Cerebellar nuclear complex (tissue), 1 donor: ENCODE measurements around the gene NUCB2.

Experiments used
- DNase-seq, 2 experiments: peaks; one replicate each; lab custom pipeline; 2025; lab: John Stamatoyannopoulos, UW

Gene NUCB2

DNA sequence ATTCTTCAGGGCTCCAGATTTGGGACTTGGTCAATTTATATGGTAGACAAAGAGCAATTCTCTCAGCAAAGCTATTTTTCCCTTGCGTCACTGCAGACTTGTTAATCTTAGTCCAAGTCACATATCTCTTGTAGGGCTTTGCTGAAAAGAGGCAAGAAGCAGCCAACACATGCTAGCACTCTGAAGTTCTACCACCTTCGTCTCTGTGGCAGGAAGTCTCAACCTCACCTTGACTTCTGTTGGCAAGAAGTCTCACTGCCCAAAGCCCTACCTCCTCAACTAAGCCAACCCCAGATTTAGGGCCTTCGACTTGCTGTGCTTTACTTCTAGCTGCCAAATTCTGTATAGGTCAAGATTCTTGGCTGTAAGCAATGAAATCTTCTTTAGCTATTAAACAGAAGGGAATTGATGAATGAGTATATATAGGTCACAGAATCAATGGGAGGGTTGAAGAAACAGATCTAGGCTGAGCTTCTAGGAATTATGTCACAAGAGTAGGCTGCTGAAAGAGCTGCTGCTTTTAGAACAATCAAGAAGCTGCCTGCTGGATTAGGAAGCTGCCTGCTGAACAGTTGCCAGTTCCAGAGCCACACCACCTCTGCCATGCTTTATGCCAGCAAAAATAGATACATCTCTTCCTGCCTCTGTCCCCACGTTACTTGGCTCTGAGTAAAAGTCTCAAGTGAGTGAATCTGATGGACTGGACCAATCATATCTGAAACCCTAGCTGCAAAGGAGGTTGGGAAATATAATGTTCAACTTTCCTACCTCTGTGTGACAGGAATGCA lies 57.5 kb downstream of the NUCB2 start:
- no peak for DNase-seq

DNA sequence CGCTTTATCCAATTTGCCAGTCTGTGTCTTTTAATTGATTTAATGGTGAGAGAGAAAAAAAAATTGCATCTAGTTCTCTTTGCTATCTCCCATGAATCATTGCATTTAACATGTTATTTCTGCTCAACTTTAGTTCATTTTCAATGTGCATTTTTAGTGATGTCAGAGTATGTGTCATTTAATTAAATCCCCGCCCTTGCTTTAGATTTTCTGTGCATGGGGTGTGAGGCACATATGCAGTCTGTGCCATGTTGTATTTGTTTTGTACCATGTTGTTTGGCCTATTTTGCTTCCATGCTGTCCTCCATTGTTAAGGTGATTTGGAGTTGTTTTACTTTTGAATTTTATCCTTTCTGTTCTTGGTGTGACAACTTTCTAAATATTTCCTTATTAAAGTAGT lies 66.7 kb downstream of the NUCB2 start:
- no peak for DNase-seq

DNA sequence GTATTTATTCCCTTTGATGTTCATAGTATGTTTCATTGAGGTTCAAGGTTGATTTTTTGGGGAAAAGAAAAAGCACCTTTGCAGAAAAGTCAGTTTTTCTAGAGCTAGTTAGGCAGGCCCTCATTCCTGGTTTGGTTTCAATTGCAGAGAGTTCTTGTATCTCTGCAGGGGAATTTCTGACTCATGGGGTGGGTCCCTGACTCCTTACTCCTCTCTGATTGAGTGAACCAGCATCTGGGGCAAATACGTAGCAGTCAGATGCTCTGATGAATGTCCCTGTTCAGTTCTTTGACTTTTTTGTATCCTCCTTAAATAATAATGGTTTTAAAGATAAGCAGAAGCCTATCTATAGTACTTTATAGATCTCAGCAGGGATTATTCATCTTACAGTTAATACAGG lies 67.4 kb downstream of the NUCB2 start:
- no peak for DNase-seq

DNA sequence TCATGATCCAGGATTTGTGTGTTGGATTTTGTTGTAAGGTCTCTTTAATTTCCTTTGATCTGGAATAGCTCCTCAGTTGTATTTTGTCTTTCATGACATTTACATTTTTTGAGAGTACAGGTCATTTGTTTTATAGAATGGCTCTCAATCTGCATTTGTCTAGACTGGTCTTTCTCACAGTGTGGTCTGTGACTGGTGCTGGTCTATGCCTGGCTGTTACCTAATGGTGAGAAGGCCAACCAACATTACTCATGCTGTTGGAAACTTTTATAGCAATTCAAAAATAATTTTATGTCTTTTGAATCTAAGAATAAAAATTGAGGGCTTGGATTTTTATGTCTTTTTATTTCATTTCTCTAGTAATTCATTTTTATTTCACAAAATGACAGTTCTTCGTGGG lies 71.1 kb downstream of the NUCB2 start:
- no peak for DNase-seq

DNA sequence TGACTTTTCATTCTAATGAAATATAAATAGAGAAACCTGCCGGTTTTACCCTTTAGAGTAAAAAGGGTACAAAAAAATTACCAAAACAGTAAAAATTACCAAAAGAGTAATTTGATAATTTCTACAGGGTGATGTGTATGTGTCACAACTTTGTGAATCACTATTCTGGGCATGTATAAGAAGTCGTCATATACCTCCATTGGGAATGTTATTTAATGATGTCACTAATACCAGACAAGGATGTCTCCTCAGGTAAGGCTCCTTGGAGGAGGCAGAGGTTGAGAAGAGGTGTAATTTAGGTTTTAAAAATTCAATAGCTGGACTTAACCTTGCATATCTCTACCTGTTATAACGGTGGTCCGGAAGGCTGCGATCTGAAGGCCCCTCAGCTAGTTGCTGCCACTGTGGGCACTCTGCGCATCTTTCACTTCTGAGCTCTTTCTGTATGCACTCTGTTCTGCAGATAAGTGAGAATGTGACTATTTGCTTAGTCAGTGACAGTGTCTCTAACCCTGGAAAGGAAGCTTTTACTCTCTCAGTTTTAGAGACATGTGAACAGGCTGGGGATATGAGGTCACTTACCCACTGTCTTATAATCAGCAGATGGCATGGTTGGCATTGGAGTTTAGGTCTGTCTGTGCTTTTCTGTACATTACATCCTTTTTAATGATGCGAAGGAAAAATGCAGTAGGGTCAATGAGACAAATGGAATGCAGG lies 74.1 kb downstream of the NUCB2 start:
- no peak for DNase-seq

DNA sequence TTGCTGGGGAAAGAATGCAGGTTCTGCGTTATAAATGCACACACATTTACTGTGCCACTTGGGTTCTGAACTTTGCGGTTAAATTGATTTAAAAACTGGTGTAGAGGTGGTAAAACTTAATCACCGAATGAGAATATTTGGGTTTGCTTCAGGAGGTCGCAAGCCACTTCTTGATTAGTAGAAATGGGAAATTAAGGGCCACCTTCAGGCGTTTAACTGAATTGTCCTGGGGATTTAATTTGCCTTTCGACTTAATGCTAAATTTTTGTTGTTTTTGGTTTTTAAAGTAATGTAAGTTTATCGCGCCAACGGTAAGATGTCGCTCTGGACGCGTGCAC lies 74.6 kb downstream of the NUCB2 start:
- no peak for DNase-seq

DNA sequence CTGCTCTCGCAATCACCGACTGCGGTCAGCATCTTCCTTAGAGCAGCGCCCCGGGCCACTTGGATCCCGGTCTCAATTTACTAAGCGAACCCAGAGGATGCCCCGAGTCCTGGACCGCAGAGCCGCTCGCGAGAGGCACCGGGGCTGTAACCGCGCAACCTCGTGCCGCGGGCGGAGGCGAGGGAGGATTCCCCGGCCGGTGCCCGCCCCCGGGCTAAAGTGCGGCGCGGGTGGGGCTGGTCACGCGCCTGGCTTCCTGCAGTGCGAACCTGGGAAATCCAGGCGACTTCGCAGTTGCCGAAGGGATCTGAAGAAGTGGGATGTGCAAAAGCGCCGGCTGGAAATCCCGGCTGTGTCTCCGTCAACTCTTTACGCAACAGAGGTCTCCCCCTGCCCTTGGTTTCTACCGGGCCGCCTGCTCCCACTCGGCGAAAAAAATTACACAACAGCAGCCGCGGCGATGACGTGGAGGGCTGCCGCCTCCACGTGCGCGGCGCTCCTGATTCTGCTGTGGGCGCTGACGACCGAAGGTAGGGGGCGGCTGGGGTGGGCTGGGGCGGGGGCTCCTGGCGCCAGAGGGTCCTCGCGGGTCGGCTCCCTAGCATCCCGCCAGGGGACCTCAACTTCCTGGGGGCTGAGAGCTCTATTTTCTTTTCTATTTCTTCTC lies 75.1 kb downstream of the NUCB2 start, which contains the start of gene NCR3LG1:
NCR3LG1 (plus strand) TSS at position 291 of the 667 bp plus-strand sequence; CDS start at position 461, 170 bp downstream.
- peak in 1 of 2 experiments; percentile 43 for DNase-seq

DNA sequence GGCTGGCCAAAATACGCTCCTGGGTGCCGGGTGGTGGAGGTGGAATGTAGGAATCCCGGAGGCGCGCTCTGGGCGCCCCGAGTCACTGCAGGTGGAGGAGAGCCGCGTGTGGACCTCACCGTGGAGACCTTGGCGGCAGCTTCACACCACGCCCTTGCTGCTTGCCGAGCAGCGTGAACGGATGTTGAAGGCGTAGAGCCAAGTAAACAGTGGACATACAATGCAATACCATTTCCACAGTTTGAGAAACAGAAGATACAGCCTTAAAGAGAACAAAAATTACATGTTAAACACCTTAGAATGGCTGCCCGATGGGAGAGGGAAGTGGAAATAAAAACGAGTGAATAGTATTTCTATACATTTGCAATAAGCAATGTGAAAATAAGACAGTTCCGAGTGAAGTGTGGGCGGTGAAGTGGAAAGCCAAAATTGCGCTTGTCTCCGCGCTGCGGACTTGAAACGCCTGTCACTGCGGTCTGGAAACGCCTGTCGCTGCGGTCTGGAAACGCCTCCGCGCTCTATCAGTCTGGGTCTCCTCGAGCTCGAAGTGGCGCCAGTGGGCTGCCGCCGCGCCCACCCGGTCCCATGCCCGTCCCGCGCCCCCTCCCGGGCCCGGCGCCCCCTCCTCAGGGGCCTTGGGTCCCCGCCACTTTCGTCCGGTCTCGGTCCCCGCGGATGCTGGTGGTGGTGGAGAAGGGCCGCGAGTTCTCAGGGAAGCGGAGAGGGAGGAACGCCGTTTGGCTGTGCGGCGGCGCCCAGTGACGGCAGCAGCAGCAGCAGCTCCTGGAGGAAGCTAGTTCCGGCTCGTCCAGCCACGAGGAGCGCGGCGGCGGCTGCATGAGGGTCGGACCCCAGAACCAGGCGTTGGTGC lies 76.6 kb downstream of the NUCB2 start:
- DNase-seq = peak in 1 of 2 experiments; percentile 62

DNA sequence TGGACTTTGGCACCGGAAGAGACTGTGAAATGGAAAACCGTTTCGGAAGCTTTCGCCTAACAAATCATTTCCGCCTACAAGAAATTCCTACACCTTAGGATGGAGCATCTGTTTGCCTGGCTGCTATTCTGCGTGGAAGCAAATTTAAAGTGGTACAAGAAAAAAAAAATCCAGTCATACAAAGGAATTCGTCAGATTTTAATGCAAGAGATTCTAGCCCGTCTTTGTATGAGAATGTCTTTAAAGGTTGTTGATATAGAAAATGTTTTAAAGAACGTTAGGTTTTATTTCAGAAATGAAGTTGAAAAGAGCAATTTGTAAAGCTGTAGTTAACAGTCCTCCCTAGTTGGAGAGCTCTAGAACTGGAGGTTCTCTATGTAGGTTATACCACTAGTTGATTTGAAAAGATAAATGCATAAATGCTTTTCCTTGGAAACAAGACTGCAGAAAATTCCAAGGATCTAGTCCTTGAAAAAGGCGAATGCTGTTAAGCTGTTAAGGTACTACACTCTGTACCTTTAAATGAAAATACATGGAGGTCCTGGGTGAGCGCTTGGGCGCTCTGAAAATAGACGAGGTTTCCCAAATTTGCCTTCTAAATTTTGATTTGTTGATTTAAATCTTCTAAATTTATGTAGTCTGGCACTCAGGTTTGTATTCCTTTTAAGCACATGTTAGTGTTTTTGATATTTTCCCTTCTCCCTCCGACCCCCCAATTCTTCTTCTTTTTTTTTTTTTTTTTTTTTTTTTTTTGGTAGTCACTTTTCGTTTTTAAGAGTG lies 77.5 kb downstream of the NUCB2 start:
- DNase-seq = peak in 1 of 2 experiments; percentile 62

DNA sequence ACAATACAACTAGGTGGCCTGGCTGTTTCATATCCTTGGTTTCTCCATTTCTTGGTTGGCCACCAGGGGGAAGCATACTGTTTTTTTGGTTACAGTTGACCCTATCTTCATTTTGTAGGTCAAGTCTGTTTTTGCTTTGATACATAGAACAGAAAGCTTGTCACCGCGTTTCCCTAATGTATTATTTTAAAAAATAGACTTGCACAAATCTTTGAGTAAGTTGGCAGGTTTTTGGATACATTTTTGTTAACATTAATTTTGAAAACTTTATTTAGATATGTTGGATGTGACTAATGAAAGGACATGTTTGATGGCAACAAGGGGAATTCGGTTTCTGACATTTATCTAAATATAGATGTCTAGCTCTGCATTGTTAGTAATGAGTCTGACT lies 78.1 kb downstream of the NUCB2 start:
- DNase-seq = peak; percentile 41 to 75

DNA sequence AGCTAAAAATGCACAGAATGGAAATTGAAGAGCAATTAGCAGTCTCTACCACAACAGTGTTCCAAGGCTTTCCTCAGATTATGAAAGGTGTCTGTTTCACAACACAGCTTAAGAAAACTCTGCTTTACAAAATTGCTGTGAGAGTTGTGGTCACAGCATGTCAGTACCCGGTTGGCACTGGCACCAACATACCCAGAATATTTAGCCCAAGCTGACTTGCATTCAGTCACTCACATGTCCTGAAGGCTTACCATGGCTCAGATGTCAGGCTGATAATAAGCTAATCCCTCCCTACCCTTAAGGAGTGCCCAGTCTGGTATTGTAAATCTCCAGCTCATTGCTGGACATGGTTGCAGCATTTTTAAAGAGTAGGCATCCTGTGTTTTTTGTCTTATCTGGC lies 90.0 kb downstream of the NUCB2 start:
- no peak for DNase-seq

DNA sequence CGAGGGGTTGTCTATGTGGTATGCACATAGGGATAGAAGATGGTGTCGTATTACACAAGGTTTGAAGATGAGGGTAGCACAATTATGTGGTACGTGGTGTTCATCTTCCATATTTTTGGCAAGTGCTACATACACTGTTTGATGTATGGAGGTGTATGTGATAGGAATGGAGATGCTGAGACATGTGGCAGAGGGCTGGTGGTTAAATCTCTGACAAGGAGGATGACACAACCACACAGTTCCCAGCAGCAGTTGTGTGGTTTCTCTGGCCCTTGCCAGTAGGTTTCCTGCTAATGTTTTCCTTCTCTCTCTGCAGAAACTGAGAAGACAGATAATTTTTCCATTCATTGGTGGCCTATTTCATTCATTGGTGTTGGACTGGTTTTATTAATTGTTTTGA lies 92.0 kb downstream of the NUCB2 start:
- no peak for DNase-seq

DNA sequence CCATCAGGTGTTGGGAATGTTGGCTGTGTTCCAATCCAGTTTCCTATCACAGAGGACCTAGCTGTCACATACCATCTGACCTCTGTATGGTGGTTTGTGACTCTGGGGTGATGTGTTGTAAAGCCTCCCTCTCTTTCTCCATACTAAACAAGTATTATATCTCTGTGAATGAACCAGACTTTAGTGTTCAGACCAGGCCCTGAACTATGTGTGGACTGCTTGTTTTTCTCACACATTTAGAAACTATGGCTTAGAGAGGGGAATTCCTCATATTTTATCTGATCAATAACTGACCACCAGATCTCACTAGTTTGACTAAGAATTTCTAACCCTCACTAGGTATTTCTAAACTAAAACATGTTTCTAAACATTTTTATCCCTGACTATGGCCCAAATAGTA lies 92.6 kb downstream of the NUCB2 start:
- DNase-seq = no peak

DNA sequence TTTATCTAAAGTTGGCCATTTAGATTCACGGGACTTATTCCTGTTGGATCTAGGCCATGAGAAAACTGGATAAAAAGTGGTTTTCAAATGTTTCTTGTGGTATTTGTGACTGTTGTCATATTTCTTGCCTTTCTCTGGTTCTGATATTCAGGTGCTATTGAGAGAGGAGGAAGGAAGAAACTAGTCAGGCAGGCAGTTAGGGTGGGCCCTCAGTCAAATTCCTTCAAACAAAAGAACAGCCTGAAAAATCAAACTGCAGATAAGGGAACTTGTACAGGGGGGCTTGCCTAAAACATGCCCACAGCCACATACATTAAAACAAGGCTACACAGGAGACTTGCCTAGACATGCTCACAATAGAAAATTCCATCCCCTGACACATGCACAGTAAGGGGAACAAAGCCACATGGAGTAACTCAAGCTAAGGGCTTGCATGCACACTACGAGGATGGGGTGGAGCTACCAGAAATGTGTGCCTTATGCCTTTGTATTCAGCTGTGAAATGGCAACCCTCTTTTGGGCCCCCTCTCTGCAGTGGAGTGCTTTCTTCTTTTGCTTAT lies 93.2 kb downstream of the NUCB2 start:
- no peak for DNase-seq

DNA sequence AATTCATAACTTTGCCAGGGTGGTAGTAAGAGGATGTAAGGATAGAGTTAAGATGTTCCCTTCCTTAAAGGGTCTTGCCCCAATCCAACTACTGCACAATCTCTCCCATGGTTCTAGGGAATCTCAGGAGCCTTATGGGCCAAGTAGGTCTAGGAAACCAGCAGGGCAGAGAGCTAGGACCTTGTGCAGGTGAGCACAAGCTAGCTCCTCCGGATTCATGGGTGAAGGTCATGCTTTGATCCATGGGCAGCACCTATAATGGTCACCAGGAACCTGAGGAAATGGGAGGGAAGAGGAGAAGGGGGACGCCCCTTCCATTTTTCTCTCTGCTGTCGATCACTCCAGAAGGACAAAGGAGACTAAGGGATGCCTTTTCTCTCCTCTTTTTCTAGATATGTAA lies 95.1 kb downstream of the NUCB2 start:
- no peak for DNase-seq

DNA sequence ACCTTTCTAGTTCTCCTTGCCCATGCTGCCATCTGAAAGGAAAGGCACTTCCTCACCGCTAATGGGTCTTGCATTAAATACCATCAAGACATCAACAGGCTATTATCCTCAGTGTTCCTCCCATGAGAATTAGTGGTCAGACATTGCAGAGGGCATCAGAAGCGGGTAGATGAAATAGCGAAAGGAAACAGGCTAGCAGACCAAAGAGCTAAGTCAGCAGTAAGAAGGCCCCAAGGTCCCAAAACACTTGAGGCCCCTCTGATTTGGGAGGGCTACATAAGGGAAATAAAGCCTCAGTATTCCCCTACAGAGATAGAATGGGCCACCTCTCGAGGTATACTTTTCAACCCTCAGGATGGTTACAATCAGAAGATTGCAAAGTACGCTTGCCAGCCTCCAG lies 99.0 kb downstream of the NUCB2 start:
- DNase-seq = no peak

DNA sequence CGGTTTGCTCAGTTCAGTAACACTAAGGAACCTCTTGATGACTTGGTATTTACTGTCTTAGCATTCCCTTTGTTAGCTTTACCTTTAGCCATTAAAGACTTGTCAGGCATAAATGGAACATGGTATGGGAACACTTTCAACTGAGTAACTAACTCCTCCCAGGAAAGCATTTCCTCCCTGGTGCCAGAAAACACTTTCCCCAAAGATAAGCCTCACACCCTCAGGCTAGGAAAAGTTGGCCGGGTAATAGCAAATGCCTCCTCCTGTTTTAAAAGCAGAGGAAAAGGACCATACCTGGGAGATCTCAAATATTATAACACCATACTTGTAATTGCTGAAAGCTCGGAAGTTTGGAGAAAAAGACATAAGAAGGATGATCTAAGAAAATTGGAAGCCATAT lies 100.0 kb downstream of the NUCB2 start:
- no peak for DNase-seq

DNA sequence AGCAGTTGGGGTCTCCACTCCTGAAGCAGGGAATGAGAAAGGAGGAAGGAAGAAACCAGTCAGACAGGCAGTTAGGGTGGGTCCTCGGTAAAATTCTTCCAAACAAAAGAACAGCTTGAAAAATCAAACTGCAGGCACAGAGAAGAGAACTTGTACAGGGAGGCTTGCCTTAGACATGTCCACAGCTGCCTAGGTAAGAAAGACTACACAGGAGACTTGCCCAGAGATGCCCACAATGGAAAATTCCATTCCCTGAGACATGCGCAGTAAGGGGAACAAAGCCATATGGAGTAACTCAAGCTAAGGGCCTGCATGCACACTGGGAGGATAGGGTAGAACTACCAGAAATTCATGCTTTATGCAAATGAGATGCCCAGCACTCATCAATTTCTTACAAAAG lies 102.1 kb downstream of the NUCB2 start:
- DNase-seq = no peak

DNA sequence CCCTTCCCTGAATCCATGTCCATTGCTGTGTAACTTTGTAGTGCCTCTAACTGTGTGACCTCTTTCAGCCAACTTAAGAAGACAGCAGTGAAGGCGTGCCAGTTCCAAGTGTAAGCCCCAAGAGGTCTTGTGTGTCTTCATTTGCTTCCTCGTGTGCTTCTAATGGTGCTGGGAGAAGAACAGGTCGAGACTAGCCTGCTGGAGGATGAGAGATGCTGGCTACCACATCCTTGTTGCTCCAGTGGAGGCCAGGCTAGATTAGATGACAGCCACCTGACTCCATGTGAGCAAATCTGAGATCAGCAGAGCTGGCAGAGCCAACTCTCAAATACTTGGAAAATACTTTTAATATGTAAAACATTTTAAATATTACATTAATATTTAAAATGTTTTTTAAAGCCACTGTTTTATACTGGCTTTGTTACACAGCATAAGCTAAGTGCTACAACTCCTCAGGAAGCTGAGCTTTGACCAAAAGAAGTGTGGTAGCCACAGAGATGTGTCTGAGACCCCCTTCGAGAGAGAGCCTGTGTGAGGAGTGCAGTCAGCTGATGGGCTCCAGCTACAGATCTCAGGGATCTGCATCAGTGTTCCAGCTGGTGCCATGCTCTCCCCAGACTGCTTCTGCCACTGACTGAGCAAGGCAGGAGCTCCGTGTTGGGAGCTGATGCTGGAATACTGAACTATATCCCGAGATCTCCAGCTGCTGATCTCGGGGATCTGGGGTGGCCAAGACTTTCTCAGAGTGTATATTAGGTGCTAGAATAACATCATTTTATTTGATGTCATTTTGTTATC lies 103.0 kb downstream of the NUCB2 start:
- no peak for DNase-seq

DNA sequence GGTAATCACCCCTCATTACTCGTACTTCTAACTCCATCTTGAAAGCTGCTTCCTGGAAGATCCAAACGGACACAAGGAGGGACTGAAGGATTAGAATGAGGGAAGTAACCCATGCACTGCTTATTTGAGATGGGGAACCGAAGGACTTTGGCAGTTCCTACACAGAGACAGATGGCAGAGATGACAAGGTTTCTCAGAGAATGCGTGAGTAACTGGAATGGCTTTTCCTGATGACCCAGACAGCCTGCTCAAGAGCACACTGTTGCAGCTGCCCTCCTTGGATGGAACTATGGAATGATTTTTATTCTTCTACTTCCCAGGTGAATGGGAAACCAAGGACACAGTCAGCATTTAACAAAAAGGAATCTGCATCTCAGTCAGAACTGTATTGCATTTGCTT lies 104.6 kb downstream of the NUCB2 start:
- DNase-seq = peak in 1 of 2 experiments; percentile 34
